A673 (cell line): ENCODE results near the gene CACNA1G. TPM values are rescaled to one million over a fixed set of nuclear protein-coding genes. Genes with fewer than 3 reads are reported as not detected.

Experiments used
- BruUV-seq: library from RNA; stranded (reverse); fragments of 400-500 nt; replicated peaks from 2 replicates; lab custom pipeline; 2021; lab: Mats Ljungman, UMichigan
- CTCF ChIA-PET: fragments of 300-600 bp; sonication (Branson Sonifier 250); formaldehyde crosslinking; loops from one replicate; lab custom pipeline; 2022; ENCODE audit warnings: antibody characterized with exemption; lab: Charles Lee
- POLR2A ChIA-PET: fragments of 300-600 bp; sonication (Branson Sonifier 250); formaldehyde crosslinking; loops from one replicate; lab custom pipeline; 2022; ENCODE audit warnings: antibody characterized with exemption; ENCODE audit not compliant: low non-redundant PET; lab: Charles Lee
- DNase-seq: peaks from one replicate; pipeline ENCODE4 v3.0.0-alpha.2; 2015; ENCODE audit warnings: low spot score
- H3K27ac ChIP-seq: fragments of 200-600 bp; sonication (generic); 2 replicates; pipeline ENCODE4 v1.5.1; 2016; ENCODE audit warnings: mixed run types, low read depth, mild to moderate bottlenecking, mixed read lengths, antibody characterized with exemption, low read length; ENCODE audit not compliant: poor library complexity, severe bottlenecking
- H3K27me3 ChIP-seq: fragments of 200-600 bp; sonication (generic); replicated peaks from 2 replicates; pipeline ENCODE4 v1.6.1; 2017; ENCODE audit warnings: mixed run types, low read depth, mild to moderate bottlenecking, mixed read lengths, antibody characterized with exemption, low read length; ENCODE audit not compliant: insufficient read depth, poor library complexity
- H3K36me3 ChIP-seq: fragments of 200-600 bp; sonication (generic); 2 replicates; pipeline ENCODE4 v1.6.1; 2016; ENCODE audit warnings: mixed run types, mild to moderate bottlenecking, mixed read lengths, antibody characterized with exemption, low read length; ENCODE audit not compliant: insufficient read depth, poor library complexity, severe bottlenecking
- H3K4me1 ChIP-seq: fragments of 200-600 bp; sonication (generic); 2 replicates; pipeline ENCODE4 v1.6.1; 2017; ENCODE audit warnings: mixed run types, mild to moderate bottlenecking, mixed read lengths, antibody characterized with exemption, low read length; ENCODE audit not compliant: insufficient read depth, poor library complexity, severe bottlenecking
- H3K4me3 ChIP-seq: fragments of 200-600 bp; sonication (generic); 2 replicates; pipeline ENCODE4 v1.5.1; 2016; ENCODE audit warnings: low read depth, mixed run types, mild to moderate bottlenecking, mixed read lengths, low read length; ENCODE audit not compliant: poor library complexity, severe bottlenecking
- H3K9me3 ChIP-seq: fragments of 200-600 bp; sonication (generic); 2 replicates; pipeline ENCODE4 v1.6.1; 2016; ENCODE audit warnings: mixed run types, low read depth, mild to moderate bottlenecking, mixed read lengths, antibody characterized with exemption, low read length; ENCODE audit not compliant: poor library complexity, severe bottlenecking
- CTCF ChIP-seq: fragments of 300-800, 200-600 bp; sonication (generic); conservative IDR thresholded peaks from 2 replicates; pipeline ENCODE4 v1.5.1; 2017; ENCODE audit warnings: low read depth, mild to moderate bottlenecking, antibody characterized with exemption, low read length, moderate library complexity, mixed read lengths
- EZH2 ChIP-seq: fragments of 200-600 bp; sonication (generic); IDR thresholded peaks from 2 replicates; pipeline ENCODE4 v1.6.1; 2017; ENCODE audit warnings: borderline replicate concordance, low read depth, mild to moderate bottlenecking, mixed read lengths, antibody characterized with exemption, low read length; ENCODE audit not compliant: poor library complexity, severe bottlenecking
- intact Hi-C: fragments of 100-400 bp; cut with micrococcal nuclease; formaldehyde crosslinking; loops from one replicate; pipeline ENCODE4 v1.10.0; 2022; ENCODE audit not compliant: unreplicated experiment
- total RNA-seq: library from RNA; stranded (reverse); gene quantifications from 2 replicates; pipeline ENCODE4 v1.2.3, GENCODE V29; 2021

Gene CACNA1G
- total RNA-seq, 1 experiment from 2014 or later, result 7.1 TPM

GRCh38 chr17:50514388-50514787, 46.1 kb upstream of the CACNA1G start:
- no TSS peak for BruUV-seq
- H3K36me3 ChIP-seq, result no peaks in the 10 kb centered on the region
- CTCF ChIA-PET, result no interaction called here
- no peaks in the 10 kb centered on the region for H3K9me3 ChIP-seq
- H3K27me3 ChIP-seq, result no peaks in the 10 kb centered on the region
- H3K27ac ChIP-seq, result no peak overlapping the region
- TF ChIP-seq CTCF, result no peak
- TF ChIP-seq EZH2, result no peak
- no peak for DNase-seq
- POLR2A ChIA-PET, result no interaction called here
- no peak overlapping the region for H3K4me3 ChIP-seq
- intact Hi-C loops, result no loop called here
- no peaks in the 10 kb centered on the region for H3K4me1 ChIP-seq

GRCh38 chr17:50514936-50515702, 45.4 kb upstream of the CACNA1G start:
- H3K27ac ChIP-seq, result no peak overlapping the region
- no TSS peak for BruUV-seq
- POLR2A ChIA-PET, result no interaction called here
- no peaks in the 10 kb centered on the region for H3K36me3 ChIP-seq
- CTCF ChIA-PET, result no interaction called here
- intact Hi-C loops, result no loop called here
- H3K27me3 ChIP-seq, result no peaks in the 10 kb centered on the region
- no peaks in the 10 kb centered on the region for H3K4me1 ChIP-seq
- H3K9me3 ChIP-seq, result no peaks in the 10 kb centered on the region
- no peak overlapping the region for H3K4me3 ChIP-seq
- TF ChIP-seq EZH2, result no peak
- TF ChIP-seq CTCF, result no peak
- no peak for DNase-seq

GRCh38 chr17:50517011-50517410, 43.5 kb upstream of the CACNA1G start:
- no peaks in the 10 kb centered on the region for H3K4me1 ChIP-seq
- no peaks in the 10 kb centered on the region for H3K9me3 ChIP-seq
- no peak overlapping the region for H3K27ac ChIP-seq
- BruUV-seq, result no TSS peak
- CTCF ChIA-PET, result no interaction called here
- TF ChIP-seq EZH2, result no peak
- TF ChIP-seq CTCF, result no peak
- no peak for DNase-seq
- POLR2A ChIA-PET, result no interaction called here
- H3K27me3 ChIP-seq, result no peaks in the 10 kb centered on the region
- no peak overlapping the region for H3K4me3 ChIP-seq
- no peaks in the 10 kb centered on the region for H3K36me3 ChIP-seq
- intact Hi-C loops, result no loop called here
